Measurements from ENCODE around the gene MSANTD1. TPM values are rescaled to one million over a fixed set of nuclear protein-coding genes. Genes with fewer than 3 reads are reported as not detected.

Gene MSANTD1
- polyA plus RNA-seq, 1 experiment = 0.10 TPM

DNA sequence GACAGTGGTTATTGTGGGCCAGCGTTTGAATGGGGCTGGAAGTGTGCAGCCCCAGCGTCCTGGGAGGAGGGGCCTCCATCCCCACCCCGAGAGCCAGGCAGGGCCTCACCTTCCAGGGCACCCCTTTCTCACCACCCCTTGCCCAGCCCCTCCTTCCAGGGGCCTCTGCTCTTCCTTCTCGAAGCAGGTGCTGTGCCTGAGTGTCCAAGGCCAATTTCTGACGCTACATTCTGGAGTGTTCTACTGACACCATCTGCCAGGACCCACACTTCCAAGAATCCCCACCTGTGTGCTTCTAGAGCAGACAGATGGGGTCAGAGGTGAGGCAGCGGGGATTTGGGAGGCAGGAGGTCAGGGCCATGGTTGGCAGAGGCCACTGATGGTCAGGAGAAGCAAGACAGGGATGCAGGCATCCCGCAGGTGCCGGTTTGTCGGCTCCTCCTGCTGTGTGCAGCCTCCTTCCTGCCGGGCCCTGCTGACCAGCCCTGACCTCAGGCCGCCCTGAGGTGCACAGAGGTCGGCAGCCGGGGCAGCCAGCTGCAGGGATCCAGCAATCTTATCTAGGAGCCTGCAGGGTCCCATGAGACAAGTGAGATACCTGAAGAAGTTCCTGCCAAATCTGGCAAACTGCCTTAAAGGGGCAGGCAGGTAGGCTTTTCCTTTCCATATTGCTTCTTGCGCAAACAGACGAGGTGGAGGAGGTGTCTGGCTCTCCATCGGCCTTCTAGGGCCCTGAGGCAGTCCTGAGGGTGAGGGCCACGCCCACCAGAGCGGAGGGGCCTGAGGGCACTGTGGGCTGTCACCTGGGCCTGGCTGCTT is 18.8 kb downstream of the MSANTD1 start:
- no peaks in the 10 kb centered on the region for H3K36me3 ChIP-seq (ENCODE audit: control insufficient read depth, insufficient read depth, low read length)
- no peak for DNase-seq (ENCODE audit: low read depth)
- POLR2A ChIA-PET = no interaction called here
- no peaks in the 10 kb centered on the region; the same call in 1 of the 2 replicates for H3K27me3 ChIP-seq (ENCODE audit: control insufficient read depth, insufficient read depth, low read length)
- no peak overlapping the region for H3K4me3 ChIP-seq (ENCODE audit: low read depth, low read length)
- CTCF ChIA-PET = no interaction called here
- TF ChIP-seq CTCF (IDR thresholded peaks at IDR 0.05; ENCODE audit: insufficient read depth, low read depth, low read length) = no peak

DNA sequence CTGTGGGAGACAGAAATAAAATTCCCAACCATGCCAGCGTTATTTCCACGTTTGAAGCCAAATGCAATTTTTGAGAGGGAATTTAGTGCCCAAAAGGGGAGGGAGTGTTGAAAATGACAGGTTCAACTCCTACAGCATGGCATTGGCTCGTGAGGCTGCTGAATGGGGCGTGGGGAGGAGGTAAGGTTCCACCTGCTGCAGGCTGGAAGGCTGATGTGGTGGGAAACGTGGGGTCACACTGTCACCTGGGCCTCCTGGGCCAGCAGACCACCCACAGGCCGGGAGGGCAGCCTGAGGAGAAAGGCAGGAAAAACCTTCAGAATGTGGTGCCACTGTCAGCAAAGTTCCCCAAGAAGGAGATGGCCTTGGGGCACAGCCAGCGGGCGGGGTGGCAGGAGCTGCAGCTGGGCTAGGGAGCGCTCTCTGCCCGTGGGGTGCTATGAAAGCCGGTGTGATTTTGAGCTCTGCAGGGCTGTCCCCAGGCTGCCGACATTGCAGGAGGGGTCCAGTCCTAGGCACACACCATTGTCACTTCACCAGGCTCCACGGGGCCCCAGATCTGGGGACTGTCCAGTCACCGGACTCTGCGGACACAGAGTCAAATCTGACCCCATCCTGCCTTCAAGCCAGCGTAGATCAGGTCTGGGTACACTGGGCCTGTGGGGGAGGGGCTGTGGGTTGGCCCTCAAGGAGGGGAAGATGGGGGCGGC is 19.6 kb downstream of the MSANTD1 start:
- ChIA-PET CTCF (no interaction called here), POLR2A (no interaction called here)
- H3K27me3 ChIP-seq (ENCODE audit: control insufficient read depth, insufficient read depth, low read length) = no peaks in the 10 kb centered on the region
- DNase-seq (ENCODE audit: low read depth) = no peak
- H3K36me3 ChIP-seq (ENCODE audit: control insufficient read depth, insufficient read depth, low read length) = no peaks in the 10 kb centered on the region
- H3K4me3 ChIP-seq (ENCODE audit: low read depth, low read length) = no peak overlapping the region
- no peak for TF ChIP-seq CTCF (IDR thresholded peaks at IDR 0.05; ENCODE audit: insufficient read depth, low read depth, low read length)

GRCh38 chr4:3269105-3269927 is 20.4 kb downstream of the MSANTD1 start:
- Histone ChIP-seq H3K27me3 (ENCODE audit: control insufficient read depth, insufficient read depth, low read length) (no peaks in the 10 kb centered on the region), H3K36me3 (ENCODE audit: control insufficient read depth, insufficient read depth, low read length) (no peaks in the 10 kb centered on the region), H3K4me3 (ENCODE audit: low read depth, low read length) (no peak overlapping the region)
- no peak for DNase-seq (ENCODE audit: low read depth)
- ChIA-PET CTCF (no interaction called here), POLR2A (no interaction called here)
- no peak for TF ChIP-seq CTCF (IDR thresholded peaks at IDR 0.05; ENCODE audit: insufficient read depth, low read depth, low read length)

DNA sequence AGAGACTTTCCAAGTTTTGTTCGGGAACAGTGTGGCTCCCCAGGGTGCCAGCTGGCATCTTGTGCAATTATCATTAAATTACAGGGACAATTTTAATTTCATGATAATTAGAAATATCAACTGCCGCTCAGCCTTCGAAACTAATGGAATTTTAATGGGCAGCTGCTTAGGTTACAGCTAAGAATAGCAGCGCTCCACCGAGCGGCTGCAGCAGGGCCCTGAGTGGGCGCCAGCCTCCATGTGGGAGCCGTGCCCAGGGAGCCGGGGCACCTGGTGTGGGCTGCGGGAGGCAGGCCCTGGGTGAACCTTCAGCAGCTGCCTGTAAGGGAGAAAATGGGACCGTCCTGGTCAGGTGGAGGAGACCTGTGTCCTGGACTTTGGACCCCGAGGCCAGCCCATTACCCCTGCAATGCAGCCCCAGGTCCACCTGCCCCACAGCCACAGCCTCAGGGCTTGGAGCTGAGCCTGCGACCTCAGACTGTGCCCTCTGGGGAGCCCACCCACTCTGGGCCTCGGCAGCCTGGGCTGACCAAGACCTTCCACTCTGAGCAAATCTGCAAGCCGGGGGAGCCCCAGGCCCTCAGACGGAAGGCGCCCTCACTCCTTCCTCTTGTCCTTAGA is 21.1 kb downstream of the MSANTD1 start:
- CTCF ChIA-PET = no interaction called here
- Histone ChIP-seq H3K36me3 (ENCODE audit: control insufficient read depth, insufficient read depth, low read length) (no peaks in the 10 kb centered on the region), H3K27me3 (ENCODE audit: control insufficient read depth, insufficient read depth, low read length) (no peaks in the 10 kb centered on the region), H3K4me3 (ENCODE audit: low read depth, low read length) (no peak overlapping the region)
- no peak for DNase-seq (ENCODE audit: low read depth)
- no peak for TF ChIP-seq CTCF (IDR thresholded peaks at IDR 0.05; ENCODE audit: insufficient read depth, low read depth, low read length)
- POLR2A ChIA-PET = no interaction called here

All from BJ (cell line).